ENCODE results near the gene TBK1.
"Not testable (repeated sequence)": the region's sequence is repeated elsewhere in the genome, so short reads cannot be mapped to it uniquely, and the experiment has no call there.

Gene TBK1

GRCh38 chr12:64494998-64495729, 43.2 kb downstream of the TBK1 start:
- no peak for FAIRE-seq
- DNase-seq (ENCODE audit: low spot score): no peak

GRCh38 chr12:64496839-64497400, 45.0 kb downstream of the TBK1 start:
- FAIRE-seq (no peak), DNase-seq (ENCODE audit: low spot score) (no peak)

GRCh38 chr12:64497484-64497883, 45.6 kb downstream of the TBK1 start:
- DNase-seq (ENCODE audit: low spot score) (no peak), FAIRE-seq (no peak)

GRCh38 chr12:64497903-64498302, 46.0 kb downstream of the TBK1 start:
- FAIRE-seq (no peak), DNase-seq (ENCODE audit: low spot score) (no peak)

GRCh38 chr12:64500394-64500793, 48.5 kb downstream of the TBK1 start:
- FAIRE-seq (no peak), DNase-seq (ENCODE audit: low spot score) (no peak)

- FAIRE-seq (no peak), DNase-seq (ENCODE audit: low spot score) (no peak)
Observed at GRCh38 chr12:64501486-64501885, 49.6 kb downstream of the TBK1 start.

- DNase-seq (ENCODE audit: low spot score): no peak
- FAIRE-seq: no peak
Observed at GRCh38 chr12:64506955-64507354, 55.0 kb downstream of the TBK1 start.

- FAIRE-seq: no peak
Observed at GRCh38 chr12:64510667-64511066, 58.7 kb downstream of the TBK1 start.

GRCh38 chr12:64518396-64518795, 66.5 kb downstream of the TBK1 start:
- DNase-seq (ENCODE audit: low spot score): no peak
- no peak for FAIRE-seq

More at GRCh38 chr12:64510667-64511066, 58.7 kb downstream of the TBK1 start:
- DNase-seq (ENCODE audit: low spot score): no peak

GRCh38 chr12:64521833-64522232, 69.9 kb downstream of the TBK1 start:
- DNase-seq (ENCODE audit: low spot score) (no peak), FAIRE-seq (no peak)

GRCh38 chr12:64522316-64522715, 70.4 kb downstream of the TBK1 start:
- DNase-seq (ENCODE audit: low spot score) (no peak), FAIRE-seq (no peak)

GRCh38 chr12:64522807-64523206, 70.9 kb downstream of the TBK1 start:
- DNase-seq (ENCODE audit: low spot score): no peak
- no peak for FAIRE-seq

- FAIRE-seq: not testable (repeated sequence)
- peak; percentile 39 for DNase-seq (ENCODE audit: low spot score)
Observed at GRCh38 chr12:64523565-64524444, 71.9 kb downstream of the TBK1 start.

- DNase-seq (ENCODE audit: low spot score) (no peak), FAIRE-seq (no peak)
Observed at GRCh38 chr12:64525461-64526160, 73.7 kb downstream of the TBK1 start.

- no peak for FAIRE-seq
- no peak for DNase-seq (ENCODE audit: low spot score)
Observed at GRCh38 chr12:64526859-64527258, 74.9 kb downstream of the TBK1 start.

GRCh38 chr12:64528616-64529015, 76.7 kb downstream of the TBK1 start:
- no peak for FAIRE-seq
- no peak for DNase-seq (ENCODE audit: low spot score)

GRCh38 chr12:64530566-64530965, 78.6 kb downstream of the TBK1 start:
- DNase-seq (ENCODE audit: low spot score): no peak
- no peak for FAIRE-seq

- DNase-seq (ENCODE audit: low spot score): no peak
- no peak for FAIRE-seq
Observed at GRCh38 chr12:64531665-64532334, 79.9 kb downstream of the TBK1 start.

GRCh38 chr12:64532734-64533351, 80.9 kb downstream of the TBK1 start:
- no peak for DNase-seq (ENCODE audit: low spot score)
- FAIRE-seq: no peak

- FAIRE-seq: no peak
- no peak for DNase-seq (ENCODE audit: low spot score)
Observed at GRCh38 chr12:64534672-64535199, 82.8 kb downstream of the TBK1 start.
